ENCODE results near the gene KRTAP10-1. TPM values are rescaled to one million over a fixed set of nuclear protein-coding genes. Genes with fewer than 3 reads are reported as not detected.

The KRTAP10-1 gene
- total RNA-seq, 2 donors from 2014 or later, result not detected

- Histone ChIP-seq H3K4me1 (ENCODE audit: control insufficient read depth in 1 of 2, low read depth in 2 of 2) (no peaks in the 10 kb centered on the region), H3K9me3 (no peaks in the 10 kb centered on the region), H3K27ac (no peak overlapping the region), H3K27me3 (replicated peaks; ENCODE audit: insufficient read depth) (no peaks in the 10 kb centered on the region), H3K36me3 (no peaks in the 10 kb centered on the region), H3K4me3 (no peak overlapping the region)
- TF ChIP-seq, protein P1, sequence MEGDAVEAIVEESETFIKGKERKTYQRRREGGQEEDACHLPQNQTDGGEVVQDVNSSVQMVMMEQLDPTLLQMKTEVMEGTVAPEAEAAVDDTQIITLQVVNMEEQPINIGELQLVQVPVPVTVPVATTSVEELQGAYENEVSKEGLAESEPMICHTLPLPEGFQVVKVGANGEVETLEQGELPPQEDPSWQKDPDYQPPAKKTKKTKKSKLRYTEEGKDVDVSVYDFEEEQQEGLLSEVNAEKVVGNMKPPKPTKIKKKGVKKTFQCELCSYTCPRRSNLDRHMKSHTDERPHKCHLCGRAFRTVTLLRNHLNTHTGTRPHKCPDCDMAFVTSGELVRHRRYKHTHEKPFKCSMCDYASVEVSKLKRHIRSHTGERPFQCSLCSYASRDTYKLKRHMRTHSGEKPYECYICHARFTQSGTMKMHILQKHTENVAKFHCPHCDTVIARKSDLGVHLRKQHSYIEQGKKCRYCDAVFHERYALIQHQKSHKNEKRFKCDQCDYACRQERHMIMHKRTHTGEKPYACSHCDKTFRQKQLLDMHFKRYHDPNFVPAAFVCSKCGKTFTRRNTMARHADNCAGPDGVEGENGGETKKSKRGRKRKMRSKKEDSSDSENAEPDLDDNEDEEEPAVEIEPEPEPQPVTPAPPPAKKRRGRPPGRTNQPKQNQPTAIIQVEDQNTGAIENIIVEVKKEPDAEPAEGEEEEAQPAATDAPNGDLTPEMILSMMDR (IDR thresholded peaks at IDR 0.05), result no peak
- ATAC-seq (ENCODE audit: insufficient number of reproducible peaks, low FRiP score, low read depth) (no peak), DNase-seq (ENCODE audit: low spot score) (no peak)
Measured at GRCh38 chr21:44525391-44526095, 14.5 kb downstream of the KRTAP10-1 start.

DNA sequence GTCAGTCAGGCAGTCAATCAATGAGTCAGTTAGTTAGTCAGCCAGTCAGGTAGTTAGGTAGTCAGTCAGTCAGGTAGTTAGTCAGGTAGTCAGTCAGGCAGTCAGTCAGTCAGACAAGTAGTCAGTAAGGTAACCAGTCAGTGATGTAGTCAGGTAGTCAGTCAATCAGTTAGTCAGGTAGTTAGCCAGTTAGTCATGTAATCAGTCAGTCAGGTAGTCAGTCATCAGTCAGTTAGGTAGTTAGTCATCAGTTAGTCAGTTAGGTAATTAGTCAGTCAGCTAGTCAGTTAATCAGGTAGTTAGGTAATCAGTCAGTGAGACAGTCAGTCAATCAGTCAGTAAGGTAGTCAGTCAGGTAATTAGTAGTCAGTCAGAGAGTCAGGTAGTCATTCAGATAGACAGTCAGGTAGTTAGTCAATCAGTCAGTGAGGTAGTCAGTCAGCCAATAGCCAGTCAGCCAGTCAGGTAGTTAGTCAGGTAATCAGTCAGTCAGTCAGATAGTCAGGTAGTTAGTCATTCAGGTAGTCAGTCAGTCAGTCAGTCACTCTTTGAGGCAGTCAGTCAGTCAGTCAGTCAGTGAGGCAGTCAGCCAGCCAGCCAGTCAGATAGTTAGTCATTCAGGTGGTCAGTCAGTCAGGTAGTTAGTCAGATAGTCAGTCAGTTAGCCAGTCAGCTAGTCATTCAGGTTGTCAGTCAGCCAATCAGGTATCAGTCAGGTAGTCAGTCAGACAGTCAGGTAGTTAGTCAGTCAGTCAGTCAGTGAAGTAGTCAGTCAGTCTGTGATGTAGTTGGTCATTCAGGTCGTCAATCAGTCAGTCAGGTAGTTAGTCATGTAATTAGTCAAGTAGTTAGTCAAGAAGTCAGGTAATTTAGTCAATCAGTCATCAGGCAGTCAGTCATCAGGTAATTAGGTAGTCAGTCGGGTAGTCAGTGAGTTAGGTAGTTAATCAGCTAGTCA, 15.3 kb downstream of the KRTAP10-1 start:
- DNase-seq (ENCODE audit: low spot score) (no peak), ATAC-seq (ENCODE audit: insufficient number of reproducible peaks, low FRiP score, low read depth) (no peak)
- Histone ChIP-seq H3K27ac (no peak overlapping the region), H3K36me3 (no peaks in the 10 kb centered on the region), H3K9me3 (no peaks in the 10 kb centered on the region), H3K27me3 (replicated peaks; ENCODE audit: insufficient read depth) (no peaks in the 10 kb centered on the region), H3K4me3 (no peak overlapping the region), H3K4me1 (ENCODE audit: control insufficient read depth in 1 of 2, low read depth in 2 of 2) (no peaks in the 10 kb centered on the region)
- TF ChIP-seq, protein P1 (IDR thresholded peaks at IDR 0.05), result no peak

DNA sequence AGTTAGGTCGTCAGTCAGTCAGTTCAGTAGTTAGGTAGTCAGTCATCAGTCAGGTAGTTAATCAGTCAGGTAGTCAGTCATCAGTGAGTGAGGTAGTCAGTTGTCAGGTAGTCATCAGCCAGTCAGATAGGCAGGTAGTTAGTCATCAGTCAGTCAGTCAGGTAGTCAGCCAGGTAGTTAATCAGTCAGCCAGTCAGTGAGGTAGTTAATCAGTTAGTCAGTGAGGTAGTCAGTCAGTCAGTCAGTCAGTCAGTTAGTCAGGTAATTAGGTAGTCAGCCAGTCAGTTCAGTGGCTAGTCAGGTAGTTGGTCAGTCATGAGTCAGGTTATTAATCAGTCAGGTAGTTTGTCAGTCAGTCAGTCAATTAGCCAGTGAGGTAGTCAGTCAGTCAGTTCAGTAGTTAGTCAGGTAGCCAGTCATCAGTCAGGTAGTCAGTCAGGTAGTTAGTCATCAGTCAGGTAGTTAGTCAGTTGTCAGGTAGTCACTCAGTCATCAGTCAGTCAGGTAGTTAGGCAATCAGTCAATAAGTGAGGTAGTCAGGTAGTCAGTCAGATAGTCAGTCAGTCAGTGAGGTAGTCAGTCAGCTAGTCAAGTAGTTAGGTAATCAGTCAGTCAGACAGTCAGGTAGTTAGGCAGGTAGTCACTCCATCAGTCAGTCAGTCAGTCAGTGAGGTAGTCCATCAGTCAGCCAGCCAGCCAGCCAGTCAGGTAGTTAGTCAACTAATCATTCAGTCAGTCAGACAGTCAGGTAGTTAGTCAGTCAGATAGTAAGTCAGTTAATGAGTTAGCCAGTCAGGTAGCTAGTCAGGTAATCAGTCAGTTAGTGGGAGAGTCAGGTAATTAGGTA, 16.2 kb downstream of the KRTAP10-1 start:
- H3K27me3 ChIP-seq (replicated peaks; ENCODE audit: insufficient read depth), result no peaks in the 10 kb centered on the region
- H3K4me3 ChIP-seq, result no peak overlapping the region
- H3K9me3 ChIP-seq, result no peaks in the 10 kb centered on the region
- no peak overlapping the region for H3K27ac ChIP-seq
- ATAC-seq (ENCODE audit: insufficient number of reproducible peaks, low FRiP score, low read depth) (no peak), DNase-seq (ENCODE audit: low spot score) (no peak)
- TF ChIP-seq, protein P1 (IDR thresholded peaks at IDR 0.05), result no peak
- H3K4me1 ChIP-seq (ENCODE audit: control insufficient read depth in 1 of 2, low read depth in 2 of 2), result no peaks in the 10 kb centered on the region
- H3K36me3 ChIP-seq, result no peaks in the 10 kb centered on the region

DNA sequence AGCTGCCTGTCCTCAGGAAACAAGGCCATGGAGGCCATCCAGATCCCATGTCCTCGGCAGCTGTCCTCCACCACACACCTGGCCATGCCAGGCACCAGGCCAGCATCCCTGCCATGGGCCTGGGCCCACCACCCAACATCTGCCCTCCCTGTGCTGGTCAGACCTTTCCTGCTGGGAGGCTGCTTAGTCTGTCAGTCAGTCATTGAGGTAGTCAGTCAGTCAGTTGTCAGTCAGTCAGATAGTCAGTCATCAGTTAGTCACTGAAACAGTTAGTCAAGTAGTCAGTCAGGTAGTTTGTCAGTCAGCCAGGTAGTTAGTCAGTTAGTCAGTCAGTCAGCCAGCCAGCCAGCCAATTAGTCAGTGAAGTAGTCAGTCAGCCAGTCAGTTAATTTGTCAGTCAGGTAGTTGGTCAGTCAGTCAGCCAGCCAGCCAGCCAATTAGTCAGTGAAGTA, 17.2 kb downstream of the KRTAP10-1 start:
- TF ChIP-seq, protein P1 (IDR thresholded peaks at IDR 0.05), result no peak
- H3K9me3 ChIP-seq, result no peaks in the 10 kb centered on the region
- no peaks in the 10 kb centered on the region for H3K4me1 ChIP-seq (ENCODE audit: control insufficient read depth in 1 of 2, low read depth in 2 of 2)
- no peak overlapping the region for H3K4me3 ChIP-seq
- ATAC-seq (ENCODE audit: insufficient number of reproducible peaks, low FRiP score, low read depth) (no peak), DNase-seq (ENCODE audit: low spot score) (no peak)
- no peak overlapping the region for H3K27ac ChIP-seq
- H3K36me3 ChIP-seq, result no peaks in the 10 kb centered on the region
- no peaks in the 10 kb centered on the region for H3K27me3 ChIP-seq (replicated peaks; ENCODE audit: insufficient read depth)

All from thoracic aorta (tissue), 2 donors.